GM12878 (cell line): Measurements from ENCODE around the gene ITGA11. TPM values are rescaled to one million over a fixed set of nuclear protein-coding genes. Genes with fewer than 3 reads are reported as not detected.

Experiments
- ATAC-seq: fragments of 200-7000 bp; cut with Tn5 transposase; 3 replicates; pipeline ENCODE4 v1.9.1; 2020; ENCODE audit warnings: mild to moderate bottlenecking, moderate library complexity
- BruUV-seq: library from RNA; stranded (reverse); fragments of 400-500 nt; replicated peaks from 2 replicates; lab custom pipeline; 2021; lab: Mats Ljungman, UMichigan
- CTCF ChIA-PET: fragments of 300-600 bp; sonication (Branson Sonifier 250); formaldehyde crosslinking; extraction: SDS; loops from one replicate; lab custom pipeline; 2021; ENCODE audit warnings: inconsistent platforms; lab: Yijun Ruan, JAX
- POLR2A ChIA-PET: fragments of 350-600 bp; formaldehyde crosslinking; extraction: SDS; loops from one replicate; lab custom pipeline; 2021; ENCODE audit warnings: inconsistent platforms; lab: Charles Lee
- RAD21 ChIA-PET: fragments of 300-600 bp; sonication (Branson Sonifier 250); formaldehyde crosslinking; loops from one replicate; lab custom pipeline; 2023; ENCODE audit warnings: antibody characterized with exemption; ENCODE audit not compliant: unreplicated experiment; lab: Charles Lee
- SMC1A ChIA-PET: fragments of 300-600 bp; sonication (Branson Sonifier 250); formaldehyde crosslinking; loops from one replicate; lab custom pipeline; 2023; ENCODE audit not compliant: unreplicated experiment, uncharacterized antibody; lab: Charles Lee
- DNase-seq: peaks from one replicate; pipeline ENCODE4 v3.0.0-alpha.2; 2011; ENCODE audit warnings: low read depth, low spot score
- FAIRE-seq: peaks from 3 replicates; lab custom pipeline; 2011; peaks lifted over from hg19 to GRCh38; lab: Jason Lieb, UNC
- H2AFZ ChIP-seq: 2 replicates; pipeline ENCODE4 v1.6.0; 2011; ENCODE audit warnings: low read depth, low read length, control low read depth; ENCODE audit not compliant: control insufficient read depth
- H3K27ac ChIP-seq: 2 replicates; pipeline ENCODE4 v1.5.1; 2011; ENCODE audit warnings: control low read depth; ENCODE audit not compliant: control insufficient read depth, insufficient read depth
- H3K27me3 ChIP-seq, 2 experiments: replicated peaks in 1 of 2; 2 replicates each; pipeline versions ENCODE4 v1.6.0 to v1.6.1; 2011; ENCODE audit warnings: low read length in 1 of 2; ENCODE audit not compliant: control insufficient read depth in 2 of 2, insufficient read depth in 2 of 2
- H3K36me3 ChIP-seq, 2 experiments: 2 replicates each; pipeline ENCODE4 v1.5.1; 2011; ENCODE audit warnings: low read length in 1 of 2; ENCODE audit not compliant: control insufficient read depth in 2 of 2, insufficient read depth in 2 of 2
- H3K4me1 ChIP-seq: 2 replicates; pipeline ENCODE4 v1.6.1; 2011; ENCODE audit warnings: mild to moderate bottlenecking, low read length, moderate library complexity, mixed read lengths; ENCODE audit not compliant: control insufficient read depth, insufficient read depth
- H3K4me2 ChIP-seq: 2 replicates; pipeline ENCODE4 v1.6.0; 2011; ENCODE audit warnings: control low read depth; ENCODE audit not compliant: control insufficient read depth, insufficient read depth
- H3K4me3 ChIP-seq: fragments of 200-600 bp; sonication (generic); 2 replicates; pipeline ENCODE4 v1.5.1; 2016
- H3K79me2 ChIP-seq: 2 replicates; pipeline ENCODE4 v1.6.0; 2011; ENCODE audit warnings: low read length; ENCODE audit not compliant: control insufficient read depth, insufficient read depth
- H3K9ac ChIP-seq: 2 replicates; pipeline ENCODE4 v1.8.0; 2011; ENCODE audit warnings: low read length, control low read depth, mixed read lengths; ENCODE audit not compliant: control insufficient read depth, insufficient read depth
- H3K9me3 ChIP-seq: replicated peaks from 3 replicates; pipeline ENCODE4 v1.5.1; 2011; ENCODE audit warnings: mild to moderate bottlenecking, low read length; ENCODE audit not compliant: control insufficient read depth, insufficient read depth
- H4K20me1 ChIP-seq: 2 replicates; pipeline ENCODE4 v1.6.0; 2011; ENCODE audit not compliant: control insufficient read depth, insufficient read depth
- KLF5 ChIP-seq: fragments of 450-650 bp; IDR thresholded peaks from 2 replicates; pipeline ENCODE4 v1.6.1; 2014; ENCODE audit warnings: mild to moderate bottlenecking; ENCODE audit not compliant: partially characterized antibody
- NFIC ChIP-seq: IDR thresholded peaks from 2 replicates; pipeline ENCODE4 v1.6.1; 2012; ENCODE audit warnings: low read depth, mild to moderate bottlenecking, inconsistent platforms, low read length, moderate library complexity
- RAD51 ChIP-seq: fragments of 450-650 bp; IDR thresholded peaks from 2 replicates; pipeline ENCODE4 v1.6.1; 2016; ENCODE audit warnings: moderate library complexity, mild to moderate bottlenecking, inconsistent platforms
- SIX5 ChIP-seq: IDR thresholded peaks from 2 replicates; pipeline ENCODE4 v1.6.1; 2011; ENCODE audit warnings: mild to moderate bottlenecking, low read depth, low read length, moderate library complexity; ENCODE audit not compliant: severe bottlenecking
- SPI1 ChIP-seq: IDR thresholded peaks from 2 replicates; pipeline ENCODE4 v1.6.1; 2011; ENCODE audit warnings: low read depth, mild to moderate bottlenecking, low read length, moderate library complexity, borderline replicate concordance; ENCODE audit not compliant: insufficient read depth
- SREBF1 ChIP-seq: IDR thresholded peaks from 2 replicates; pipeline ENCODE4 v1.6.1; 2012; ENCODE audit warnings: mild to moderate bottlenecking, low read length
- ZBTB40 ChIP-seq: fragments of 450-650 bp; IDR thresholded peaks from 2 replicates; pipeline ENCODE4 v1.6.1; 2016; ENCODE audit warnings: mild to moderate bottlenecking, moderate library complexity, borderline replicate concordance
- ZNF592 ChIP-seq: fragments of 450-650 bp; IDR thresholded peaks from 2 replicates; pipeline ENCODE4 v1.6.1; 2017; ENCODE audit warnings: mild to moderate bottlenecking, moderate library complexity
- WGBS: methylation state at CpG from one replicate; pipeline ENCODE4 v1.1.6; 2016; ENCODE audit warnings: low lambda C conversion rate; ENCODE audit not compliant: insufficient replicate concordance, insufficient coverage; ENCODE audit errors: missing lambda C conversion rate; 5-methylcytosine and 5-hydroxymethylcytosine counted together
- in situ Hi-C: fragments of 300-500 bp; cut with MboI; formaldehyde crosslinking; loops from 9 replicates; pipeline ENCODE4 v1.14.3; 2018; ENCODE audit warnings: mixed read lengths
- intact Hi-C: fragments of 100-400 bp; cut with micrococcal nuclease; formaldehyde crosslinking; loops from one replicate; pipeline ENCODE4 v1.14.2; 2022; ENCODE audit not compliant: unreplicated experiment
- polyA plus RNA-seq, 11 experiments: library from polyadenylated mRNA; depleted of rRNA in 4 of 11; unstranded in 6 of 11; stranded (reverse) in 5 of 11; fragments of >200 nt; fragmentation: Nextera tagmentation in 4 of 11; fragmentation: Illumina TruSeq in 1 of 11; extraction: Ambion mirVana in 4 of 11; extraction: Trizol in 1 of 11; gene quantifications; 1 replicate in 1 of 11; 2 replicates in 10 of 11; pipeline versions ENCODE4 v1.2.1 to v1.2.3, GENCODE V29; 2011 to 2016; ENCODE audit warnings: inconsistent platforms in 2 of 11, missing spikeins in 2 of 11, low read depth in 1 of 11
- total RNA-seq, 4 experiments: library from RNA; depleted of rRNA in 3 of 4; stranded (reverse); fragments of >200 nt in 3 of 4; fragmentation: Illumina TruSeq in 1 of 4; extraction: Trizol in 1 of 4; gene quantifications; 2 replicates each; pipeline versions ENCODE4 v1.2.1 to v1.2.3, GENCODE V29; 2013 to 2021

Gene ITGA11
- total and polyA plus RNA-seq, 10 of the 15 experiments (the other 5 are each of a cell fraction or from before 2014, with no cell fraction given): under 0.01 to 0.36 (median 0.13) TPM; not detected in 1

GRCh38 chr15:68286256-68286655 is 145.7 kb downstream of the ITGA11 start:
- Histone ChIP-seq H3K79me2 (peaks cover 87% of the 10 kb centered on the region), H4K20me1 (no peaks in the 10 kb centered on the region), H3K27ac (no peak overlapping the region), H3K4me3 (no peak overlapping the region), H2AFZ (no peak overlapping the region), H3K27me3 (no peaks in the 10 kb centered on the region), H3K9me3 (peaks cover 5% of the 10 kb centered on the region), H3K36me3 (peaks cover 15 to 29% of the 10 kb centered on the region in 2 experiments), H3K4me1 (no peaks in the 10 kb centered on the region), H3K9ac (no peak overlapping the region), H3K4me2 (no peak overlapping the region)
- no peak for DNase-seq
- ChIA-PET SMC1A (no interaction called here), POLR2A (interaction anchor here (0.7 kb wide), 1 partner anchor 17 kb away, joined by 3 read pairs; no protein-coding TSS in a partner anchor), RAD21 (no interaction called here), CTCF (no interaction called here)
- intact Hi-C loops: no loop called here
- BruUV-seq: no TSS peak
- 82% methylated on average over 5 of the region's 5 CpGs for WGBS
- TF ChIP-seq NFIC (no peak), SIX5 (no peak), SREBF1 (no peak), SPI1 (no peak), KLF5 (no peak), ZNF592 (no peak), RAD51 (no peak), ZBTB40 (no peak)
- in situ Hi-C loops: no loop called here
- no peak for ATAC-seq
- FAIRE-seq: no peak
